Heart left ventricle (tissue), 16 donors: ENCODE data around the gene KRT7. TPM values are rescaled to one million over a fixed set of nuclear protein-coding genes. Genes with fewer than 3 reads are reported as not detected.
"Not testable (repeated sequence)": the region's sequence is repeated elsewhere in the genome, so short reads cannot be mapped to it uniquely, and the experiment has no call there.

Experiments
- ATAC-seq, 4 donors: fragments of 200-7000 bp; cut with Tn5 transposase; one replicate each; pipeline ENCODE4 v1.9.1; 2020 to 2022; ENCODE audit warnings: moderate library complexity in 4 of 4, mild to moderate bottlenecking in 3 of 4, moderate number of reproducible peaks in 1 of 4
- DNase-seq, 5 donors: peaks; one replicate each; pipeline ENCODE4 v3.0.0-alpha.2; 2020
- H3K27ac ChIP-seq, 12 donors: fragments of 200-600 bp; sonication (generic) in 4 of 12; one replicate each; pipeline versions ENCODE4 v1.5.0 to v1.8.0; 2016 to 2022; ENCODE audit warnings: mild to moderate bottlenecking in 2 of 12
- H3K27me3 ChIP-seq, 9 donors: fragments of 200-600 bp; sonication (generic) in 2 of 9; one replicate each; pipeline versions ENCODE4 v1.5.1 to v1.8.0; 2016 to 2022; ENCODE audit warnings: mild to moderate bottlenecking in 3 of 9
- H3K36me3 ChIP-seq, 9 donors: fragments of 200-600 bp; sonication (generic) in 2 of 9; one replicate each; pipeline versions ENCODE4 v1.5.0 to v1.8.0; 2018 to 2022; ENCODE audit warnings: mild to moderate bottlenecking in 2 of 9
- H3K4me1 ChIP-seq, 12 donors: fragments of 200-600 bp; sonication (generic) in 4 of 12; one replicate each; pipeline versions ENCODE4 v1.5.0 to v1.8.0; 2016 to 2022; ENCODE audit warnings: mild to moderate bottlenecking in 3 of 12
- H3K4me3 ChIP-seq, 12 donors: fragments of 200-600 bp; sonication (generic) in 4 of 12; one replicate each; pipeline versions ENCODE4 v1.5.0 to v1.8.0; 2017 to 2022; ENCODE audit warnings: mild to moderate bottlenecking in 9 of 12, moderate library complexity in 4 of 12
- H3K9me3 ChIP-seq, 12 donors: fragments of 200-600 bp; sonication (generic) in 4 of 12; one replicate each; pipeline versions ENCODE4 v1.5.0 to v1.8.0; 2016 to 2022; ENCODE audit warnings: mild to moderate bottlenecking in 1 of 12
- CTCF ChIP-seq, 12 donors: fragments of 200-600 bp; sonication (generic) in 4 of 12; IDR thresholded peaks; one replicate each; pipeline versions ENCODE4 v1.5.0 to v1.8.0; 2018 to 2022; ENCODE audit warnings: antibody characterized with exemption in 12 of 12, mild to moderate bottlenecking in 5 of 12
- POLR2A ChIP-seq, 2 donors: fragments of 450-650 bp; IDR thresholded peaks; one replicate each; pipeline ENCODE4 v1.6.1; 2017; ENCODE audit warnings: antibody characterized with exemption in 2 of 2, mild to moderate bottlenecking in 2 of 2, moderate library complexity in 2 of 2
- WGBS, 4 donors: extraction: QIAGEN DNeasy Blood & Tissue Kit in 2 of 4; methylation state at CpG; one replicate each; pipeline versions ENCODE4 v1.1.5 to v1.1.7; 2013 to 2018; 5-methylcytosine and 5-hydroxymethylcytosine counted together
- intact Hi-C, 10 donors: fragments of 100-400 bp; cut with DNase I; formaldehyde crosslinking; loops; one replicate each; pipeline versions ENCODE4 v1.11.1 to v1.14.2; 2022
- polyA plus RNA-seq, 2 donors: library from polyadenylated mRNA; stranded (reverse); fragments of 200-250 nt; gene quantifications; one replicate each; pipeline ENCODE4 v1.2.3, GENCODE V29; 2013
- total RNA-seq, 9 donors: library from RNA; depleted of rRNA in 2 of 9; stranded (reverse); fragments of >200 nt in 2 of 9; fragmentation: NEBNext Ultra II Directional in 3 of 9; extraction: Animal tissue kit (Norgen Biotek cat#: 25700) in 3 of 9; gene quantifications; one replicate each; pipeline versions ENCODE4 v1.1.0 to v1.2.4, GENCODE V29; 2016 to 2023
- donor health status: ischemic (EF 13 %, LVEDD 7.1; RV severe dilation, severe dysfunction).
- donor health status: healthy with polysubstance abuse.
- donor health status: DM: no; HTN: yes; CAD: no.
- donor health status: DM: no; HTN: no; CAD: no.
- donor health status: ischemic (EF 25% LVEDD 6.9; RV normal size, moderate dysfunction).
- donor health status: ischemic (EF 25% LVEDD 5.7; RV mildly dilated, moderate dysfunction).
- donor health status: healthy.
- donor health status: DM: yes; HTN: yes; CAD: no.
- donor health status: ischemic (EF 35%, LVEDD 5.7; RV mildly dilated, moderate dysfunction).
- donor health status: nonischemic (EF 11% LVEDD 7.7; RV severe dilation, severe dysfunction).
- donor health status: DM: yes; HTN: yes; CAD: no.
- donor health status: PGD.
- donor health status: ischemic (EF 29% LVEDD 5.4; RV normal size, mild dysfunction).
- donor health status: nonischemic (EF 23%, LVEDD 6.1; RV moderate dilation, normal function).

The KRT7 gene
- total and polyA plus RNA-seq, 11 donors = 0.20 to 56.7 (median 3.1) TPM; not detected in 3

- ATAC-seq, H3K4me3 ChIP-seq: not testable (repeated sequence)
These were observed 55.1 kb downstream of the KRT7 start for GRCh38 chr12:52287816-52288805.

GRCh38 chr12:52290483-52291134 lies 57.6 kb downstream of the KRT7 start:
- H3K36me3 ChIP-seq, H3K9me3 ChIP-seq, H3K4me1 ChIP-seq, H3K4me3 ChIP-seq, DNase-seq, intact Hi-C loops, H3K27ac ChIP-seq, ATAC-seq: not testable (repeated sequence)
- no CpG with 5 or more reads among the region's 5 CpGs for WGBS, 4 donors
- H3K27me3 ChIP-seq = peaks cover 3 to 34% (median 22%) of the 10 kb centered on the region in 9 donors

More at GRCh38 chr12:52287816-52288805, 55.1 kb downstream of the KRT7 start:
- H3K4me1 ChIP-seq, DNase-seq, intact Hi-C loops, H3K27ac ChIP-seq, H3K36me3 ChIP-seq, H3K9me3 ChIP-seq: not testable (repeated sequence)
- WGBS, 4 donors = 69 to 83% (median 76%) methylated on average over 16 to 17 of the region's 17 CpGs
- peaks cover 3 to 21% (median 14%) of the 10 kb centered on the region in 9 donors for H3K27me3 ChIP-seq

- peaks cover 3 to 40% (median 22%) of the 10 kb centered on the region in 9 donors for H3K27me3 ChIP-seq
- ATAC-seq (no peak), DNase-seq (no peak)
- no peak within 1 kb of the TSS for H3K4me3 ChIP-seq
- H3K27ac ChIP-seq = no peak within 1 kb of the TSS
- no peaks in the 10 kb centered on the region for H3K9me3 ChIP-seq
- intact Hi-C loops = no loop called here
- WGBS, 4 donors = 34 to 63% (median 43%) methylated on average over 8 to 23 of the region's 32 CpGs
- H3K4me1 ChIP-seq = no peaks in the 10 kb centered on the region
- TF ChIP-seq CTCF (IDR thresholded peaks at IDR 0.05) (no peak), POLR2A (IDR thresholded peaks at IDR 0.05) (no peak)
- H3K36me3 ChIP-seq = no peaks in the 10 kb centered on the region
These were observed 58.4 kb downstream of the KRT7 start, which contains the start of gene KRT81 for GRCh38 chr12:52291267-52291935. Gene KRT81, minus strand, starts transcription at chr12:52291534. Its CDS starts 69 bp downstream, at chr12:52291465.

- H3K4me1 ChIP-seq = no peaks in the 10 kb centered on the region
- no peak overlapping the region for H3K4me3 ChIP-seq
- H3K36me3 ChIP-seq = no peaks in the 10 kb centered on the region
- no peak for TF ChIP-seq POLR2A (IDR thresholded peaks at IDR 0.05)
- no peak for ATAC-seq
- no peaks in the 10 kb centered on the region for H3K9me3 ChIP-seq
- peaks cover 3 to 53% (median 22%) of the 10 kb centered on the region in 9 donors for H3K27me3 ChIP-seq
- no peak overlapping the region for H3K27ac ChIP-seq
- DNase-seq = no peak
- 79 to 94% (median 84%) methylated on average over 1 of the region's 1 CpG for WGBS, 4 donors
- intact Hi-C loops = no loop called here
These were observed 60.9 kb downstream of the KRT7 start for GRCh38 chr12:52293926-52294325.

GRCh38 chr12:52294803-52295202 lies 61.8 kb downstream of the KRT7 start:
- Histone ChIP-seq H3K27ac (no peak overlapping the region), H3K4me1 (no peaks in the 10 kb centered on the region), H3K36me3 (no peaks in the 10 kb centered on the region), H3K4me3 (no peak overlapping the region), H3K27me3 (peaks cover 3 to 54% (median 22%) of the 10 kb centered on the region in 9 donors), H3K9me3 (no peaks in the 10 kb centered on the region)
- TF ChIP-seq POLR2A (IDR thresholded peaks at IDR 0.05) = no peak
- TF ChIP-seq CTCF (IDR thresholded peaks at IDR 0.05) = no peak
- no peak for ATAC-seq
- no peak for DNase-seq
- 40 to 48% (median 44%) methylated on average over 1 of the region's 1 CpG for WGBS, 4 donors
- intact Hi-C loops = no loop called here
